HCT116 (cell line): ENCODE results near the gene TCFL5. TPM values are rescaled to one million over a fixed set of nuclear protein-coding genes. Genes with fewer than 3 reads are reported as not detected.

Experiments used
- ATAC-seq: fragments of 200-7000 bp; cut with Tn5 transposase; 2 replicates; pipeline ENCODE4 v1.9.1; 2020; ENCODE audit warnings: mild to moderate bottlenecking, moderate library complexity
- BruUV-seq: library from RNA; stranded (reverse); fragments of 400-500 nt; replicated peaks from 2 replicates; lab custom pipeline; 2021; lab: Mats Ljungman, UMichigan
- CTCF ChIA-PET: fragments of 300-600 bp; sonication (Branson Sonifier 250); formaldehyde crosslinking; loops from one replicate; lab custom pipeline; 2021; ENCODE audit warnings: antibody characterized with exemption; lab: Charles Lee
- POLR2A ChIA-PET: fragments of 300-600, 350-600 bp; sonication (Branson Sonifier 250); formaldehyde crosslinking; loops from one replicate; lab custom pipeline; 2021; ENCODE audit warnings: antibody characterized with exemption; lab: Charles Lee
- RAD21 ChIA-PET, 2 experiments: fragments of 300-600 bp; sonication (Branson Sonifier 250); formaldehyde crosslinking; loops; one replicate each; lab custom pipeline; 2023; ENCODE audit warnings: low total read pairs in 2 of 2; ENCODE audit not compliant: uncharacterized antibody in 2 of 2, unreplicated experiment in 2 of 2, low non-redundant PET in 1 of 2; lab: Charles Lee
- DNase-seq: peaks from one replicate; pipeline ENCODE4 v3.0.0-alpha.2; 2010; ENCODE audit warnings: low read depth, low spot score
- H2AFZ ChIP-seq: fragments of 200-600 bp; shearing (Covaris generic), sonication (generic); 2 replicates; pipeline ENCODE4 v1.6.1; 2017; ENCODE audit warnings: low read depth, mixed run types, mixed read lengths, antibody characterized with exemption, low read length; ENCODE audit not compliant: poor library complexity, severe bottlenecking
- H3K27ac ChIP-seq: 2 replicates; pipeline ENCODE4 v1.5.1; 2012; ENCODE audit warnings: low read depth, low read length
- H3K27me3 ChIP-seq: fragments of 200-600 bp; sonication (generic); 2 replicates; pipeline ENCODE4 v1.6.1; 2016; ENCODE audit warnings: mixed run types, low read length, mixed read lengths; ENCODE audit not compliant: insufficient read depth
- H3K36me3 ChIP-seq, 2 experiments: fragments of 200-500 bp in 1 of 2; fragments of 200-600 bp in 1 of 2; sonication (Bioruptor generic) in 1 of 2; sonication (generic) in 1 of 2; 2 replicates each; pipeline versions ENCODE4 v1.5.1 to v1.6.1; 2014 to 2016; ENCODE audit warnings: low read length in 2 of 2, inconsistent platforms in 1 of 2, mixed read lengths in 1 of 2, mixed run types in 1 of 2; ENCODE audit not compliant: insufficient read depth in 2 of 2, control insufficient read depth in 1 of 2
- H3K4me1 ChIP-seq, 2 experiments: fragments of 200-600 bp in 1 of 2; sonication (generic) in 1 of 2; 2 replicates each; pipeline versions ENCODE4 v1.5.1 to v1.6.1; 2012 to 2017; ENCODE audit warnings: low read length in 2 of 2, inconsistent platforms in 1 of 2, mild to moderate bottlenecking in 1 of 2, mixed read lengths in 1 of 2, mixed run types in 1 of 2, moderate library complexity in 1 of 2; ENCODE audit not compliant: insufficient read depth in 2 of 2, control insufficient read depth in 1 of 2
- H3K4me2 ChIP-seq: fragments of 200-600 bp; sonication (generic); 2 replicates; pipeline ENCODE4 v1.6.1; 2017; ENCODE audit warnings: mixed run types, low read length, mixed read lengths
- H3K4me3 ChIP-seq, 2 experiments: fragments of 200-600 bp in 1 of 2; sonication (generic) in 1 of 2; replicated peaks in 1 of 2; 2 replicates each; pipeline ENCODE4 v1.5.1; 2011 to 2016; ENCODE audit warnings: low read length in 2 of 2, control low read depth in 1 of 2, low read depth in 1 of 2, mild to moderate bottlenecking in 1 of 2, mixed read lengths in 1 of 2, mixed run types in 1 of 2
- H3K79me2 ChIP-seq: fragments of 200-600 bp; sonication (generic); 2 replicates; pipeline ENCODE4 v1.6.1; 2017; ENCODE audit warnings: mild to moderate bottlenecking, mixed run types, low read length, moderate library complexity, mixed read lengths; ENCODE audit not compliant: insufficient read depth
- H3K9ac ChIP-seq: fragments of 200-600 bp; sonication (generic); 2 replicates; pipeline ENCODE4 v1.6.1; 2016; ENCODE audit warnings: low read length, mixed read lengths
- H3K9me2 ChIP-seq: fragments of 200-600 bp; sonication (generic), shearing (Covaris generic); 2 replicates; pipeline ENCODE4 v1.6.1; 2017; ENCODE audit warnings: mixed run types, mild to moderate bottlenecking, moderate library complexity; ENCODE audit not compliant: insufficient read depth
- H3K9me3 ChIP-seq, 2 experiments: fragments of 200-500 bp in 1 of 2; fragments of 200-600 bp in 1 of 2; sonication (Bioruptor generic) in 1 of 2; sonication (generic) in 1 of 2; 2 replicates each; pipeline ENCODE4 v1.6.1; 2014 to 2017; ENCODE audit warnings: low read length in 2 of 2, mixed read lengths in 2 of 2, inconsistent platforms in 1 of 2, low read depth in 1 of 2, mild to moderate bottlenecking in 1 of 2, mixed run types in 1 of 2, moderate library complexity in 1 of 2; ENCODE audit not compliant: control insufficient read depth in 1 of 2, insufficient read depth in 1 of 2
- H4K20me1 ChIP-seq: fragments of 200-600 bp; sonication (generic), shearing (Covaris generic); 2 replicates; pipeline ENCODE4 v1.6.1; 2017; ENCODE audit warnings: mixed run types, mild to moderate bottlenecking, moderate library complexity; ENCODE audit not compliant: insufficient read depth
- CBX3 ChIP-seq: IDR thresholded peaks from 2 replicates; pipeline ENCODE4 v1.6.1; 2012; ENCODE audit warnings: low read depth
- CEBPB ChIP-seq: IDR thresholded peaks from 2 replicates; pipeline ENCODE4 v1.6.1; 2012; ENCODE audit warnings: low read depth
- FOSL1 ChIP-seq: IDR thresholded peaks from 2 replicates; pipeline ENCODE4 v1.6.1; 2012; ENCODE audit warnings: low read depth
- SIN3A ChIP-seq: IDR thresholded peaks from 2 replicates; pipeline ENCODE4 v1.6.1; 2012; ENCODE audit warnings: low read depth
- SP1 ChIP-seq: IDR thresholded peaks from 2 replicates; pipeline ENCODE4 v1.6.1; 2012; ENCODE audit warnings: low read depth
- SRF ChIP-seq: IDR thresholded peaks from 2 replicates; pipeline ENCODE4 v1.6.1; 2012; ENCODE audit warnings: low read depth
- TCF7L2 ChIP-seq: IDR thresholded peaks from 2 replicates; pipeline ENCODE4 v1.7.0; 2011; ENCODE audit warnings: borderline replicate concordance, inconsistent platforms; ENCODE audit not compliant: insufficient read depth, insufficient read length; ENCODE audit errors: extremely low read depth
- ZFX ChIP-seq: fragments of 450-650 bp; IDR thresholded peaks from 2 replicates; pipeline ENCODE4 v1.6.1; 2017
- intact Hi-C: fragments of 100-400 bp; cut with micrococcal nuclease; formaldehyde crosslinking; loops from 2 replicates; pipeline ENCODE4 v1.10.0; 2022
- total RNA-seq: library from RNA; stranded (reverse); gene quantifications from one replicate; pipeline ENCODE4 v1.2.1, GENCODE V29; 2021; ENCODE audit not compliant: unreplicated experiment

TCFL5 gene
- total RNA-seq, 1 experiment from 2014 or later = 20.4 TPM

GRCh38 chr20:62805711-62806382, 55.8 kb downstream of the TCFL5 start:
- no peak for DNase-seq
- POLR2A ChIA-PET = interaction anchor here (1.6 kb wide), 1 partner anchor 10 kb away, joined by 7 read pairs; the partner anchor contains the start of gene MRGBP
- H3K9me2 ChIP-seq = no peaks in the 10 kb centered on the region
- H3K9ac ChIP-seq = peak overlapping the region; percentile 79
- H3K4me1 ChIP-seq = peaks cover 19 to 35% of the 10 kb centered on the region in 2 experiments; a peak in 3 of 4 replicates
- no peak overlapping the region for H2AFZ ChIP-seq
- peak; percentile 12 for ATAC-seq
- peak overlapping the region; percentile 98 for H3K4me2 ChIP-seq
- peaks cover 59% of the 10 kb centered on the region for H3K79me2 ChIP-seq
- CTCF ChIA-PET = interaction anchor here (1.0 to 1.5 kb wide), 2 partner anchors 9 to 12 kb away, joined by 3 to 5 read pairs; no protein-coding TSS in a partner anchor
- no peaks in the 10 kb centered on the region for H3K27me3 ChIP-seq
- no TSS peak for BruUV-seq
- H3K27ac ChIP-seq = peak overlapping the region; percentile 94
- peaks cover 19 to 32% of the 10 kb centered on the region in 2 experiments for H3K36me3 ChIP-seq
- RAD21 ChIA-PET = no interaction called here
- intact Hi-C loops = loop anchor here (10.0 kb wide), 1 partner anchor 501 kb away; the partner anchor contains the start of gene ADRM1
- TF ChIP-seq SRF (no peak), CBX3 (no peak), SP1 (no peak), SIN3A (no peak), CEBPB (no peak), ZFX (no peak)
- H4K20me1 ChIP-seq = no peaks in the 10 kb centered on the region; the same call in 1 of the 2 replicates
- no peaks in the 10 kb centered on the region for H3K9me3 ChIP-seq
- peak overlapping the region; percentile 79 to 83 for H3K4me3 ChIP-seq

GRCh38 chr20:62805155-62805710, 56.4 kb downstream of the TCFL5 start:
- Histone ChIP-seq H2AFZ (no peak overlapping the region), H3K4me2 (peak overlapping the region; percentile 98)
- no peak for TF ChIP-seq FOSL1
- peak; percentile 92; the same call in 1 of the 2 replicates for TF ChIP-seq ZFX
- peak; percentile 16 for TF ChIP-seq TCF7L2
- TF ChIP-seq, all 23 proteins: peak for 2
- Histone ChIP-seq H3K9ac (peak overlapping the region; percentile 79), H3K4me3 (peak overlapping the region; percentile 79 to 83), H3K36me3 (peaks cover 21 to 35% of the 10 kb centered on the region in 2 experiments), H3K27ac (peak overlapping the region; percentile 94), H3K4me1 (peaks cover 19 to 35% of the 10 kb centered on the region in 2 experiments; a peak in 3 of 4 replicates), H3K79me2 (peaks cover 54% of the 10 kb centered on the region), H4K20me1 (no peaks in the 10 kb centered on the region; the same call in 1 of the 2 replicates), H3K27me3 (no peaks in the 10 kb centered on the region), H3K9me3 (no peaks in the 10 kb centered on the region), H3K9me2 (no peaks in the 10 kb centered on the region)
- DNase-seq (no peak), ATAC-seq (peak; percentile 26)
- RAD21 ChIA-PET = no interaction called here
- POLR2A ChIA-PET = interaction anchor here (0.7 to 1.6 kb wide), 2 partner anchors 9 to 10 kb away, joined by 3 to 7 read pairs; partner anchors contain the start of gene MRGBP
- intact Hi-C loops = loop anchor here (10.0 kb wide), 1 partner anchor 500 kb away; the partner anchor contains the start of gene ADRM1
- no TSS peak for BruUV-seq
- CTCF ChIA-PET = interaction anchor here (1.5 kb wide), 1 partner anchor 10 kb away, joined by 5 read pairs; no protein-coding TSS in a partner anchor
